ENCODE measurements around the gene TBK1.

TBK1 gene

GRCh38 chr12:64545081-64545382 is 93.1 kb downstream of the TBK1 start:
- DNase-seq (ENCODE audit: low read depth in 2 of 2), result no peak

GRCh38 chr12:64549108-64549507 is 97.2 kb downstream of the TBK1 start:
- no peak for DNase-seq (ENCODE audit: low read depth in 2 of 2)

DNA sequence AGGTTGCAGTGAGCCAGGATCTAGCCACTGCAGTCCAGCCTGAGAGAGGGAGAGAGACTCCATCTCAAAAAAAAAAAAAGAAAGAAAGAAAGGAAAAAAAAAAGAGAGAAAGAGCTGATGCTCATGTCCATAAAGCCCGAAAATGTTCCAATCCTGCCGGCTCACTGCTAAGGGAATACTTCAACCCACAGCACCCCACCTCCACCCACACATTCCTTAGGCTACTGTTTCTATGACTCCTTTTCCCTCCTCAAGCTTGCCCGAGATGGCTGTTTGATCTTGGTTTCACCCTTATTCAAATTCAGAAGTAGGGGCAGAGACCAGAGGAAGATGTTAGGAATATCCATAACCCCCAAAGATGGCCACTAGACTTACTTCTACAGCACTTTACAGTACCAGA is 98.8 kb downstream of the TBK1 start:
- no peak for DNase-seq (ENCODE audit: low read depth in 2 of 2)

- DNase-seq (ENCODE audit: low read depth in 2 of 2), result no peak
Observed at GRCh38 chr12:64551676-64552075, 99.8 kb downstream of the TBK1 start.
